HG03060 (cell line): ENCODE measurements around the gene C20orf173.
"Not testable (repeated sequence)": the region's sequence is repeated elsewhere in the genome, so short reads cannot be mapped to it uniquely, and the experiment has no call there.

Experiments
- ATAC-seq: cut with Tn5 transposase; IDR thresholded peaks from one replicate; pipeline ENCODE4 v1.9.1; 2021; ENCODE audit warnings: low read depth, moderate number of reproducible peaks; ENCODE audit not compliant: unreplicated experiment

Gene C20orf173

GRCh38 chr20:35547329-35547728 is 17.9 kb upstream of the C20orf173 start:
- no peak for ATAC-seq

GRCh38 chr20:35546127-35546526 is 16.7 kb upstream of the C20orf173 start:
- ATAC-seq: no peak

- ATAC-seq: not testable (repeated sequence)
These were observed 15.5 kb upstream of the C20orf173 start for GRCh38 chr20:35544941-35545340.

GRCh38 chr20:35544436-35544835 is 15.0 kb upstream of the C20orf173 start:
- ATAC-seq: no peak

- ATAC-seq: no peak
These were observed 13.5 kb upstream of the C20orf173 start for GRCh38 chr20:35542990-35543389.

- ATAC-seq: peak; percentile 45
These were observed 12.6 kb upstream of the C20orf173 start, which contains the start of gene ERGIC3 for GRCh38 chr20:35541783-35542662. TSS of gene ERGIC3 (plus strand) at chr20:35542078. CDS start at chr20:35542098, 20 bp downstream.

GRCh38 chr20:35541118-35541782 is 11.8 kb upstream of the C20orf173 start:
- ATAC-seq: no peak

GRCh38 chr20:35539756-35540212 is 10.3 kb upstream of the C20orf173 start:
- ATAC-seq: peak; percentile 71

GRCh38 chr20:35527122-35527769 is 2.2 kb downstream of the C20orf173 start:
- no peak for ATAC-seq

- no peak for ATAC-seq
These were observed 3.8 kb downstream of the C20orf173 start for GRCh38 chr20:35525639-35526038.

- no peak for ATAC-seq
These were observed 6.1 kb downstream of the C20orf173 start for GRCh38 chr20:35523298-35523888.

GRCh38 chr20:35518955-35519354 is 10.5 kb downstream of the C20orf173 start:
- no peak for ATAC-seq

GRCh38 chr20:35517767-35518166 is 11.7 kb downstream of the C20orf173 start:
- ATAC-seq: not testable (repeated sequence)

GRCh38 chr20:35517125-35517524 is 12.3 kb downstream of the C20orf173 start:
- ATAC-seq: no peak

- no peak for ATAC-seq
These were observed 13.4 kb downstream of the C20orf173 start for GRCh38 chr20:35515949-35516645.

- ATAC-seq: no peak
These were observed 14.1 kb downstream of the C20orf173 start for GRCh38 chr20:35515341-35515740.

GRCh38 chr20:35514371-35514932 is 15.0 kb downstream of the C20orf173 start:
- no peak for ATAC-seq

- ATAC-seq: no peak
These were observed 17.5 kb downstream of the C20orf173 start for GRCh38 chr20:35511814-35512420.
